PC-3 (cell line): ENCODE results near the gene DDX10.

Source experiments
- CTCF ChIP-seq: fragments of 300-600 bp; sonication (generic); conservative IDR thresholded peaks from 2 replicates; pipeline ENCODE4 v1.5.1; 2017; ENCODE audit warnings: antibody characterized with exemption, low read depth, mild to moderate bottlenecking, low read length
- EZH2 ChIP-seq: fragments of 300-600 bp; sonication (generic); IDR thresholded peaks from one replicate; pipeline ENCODE4 v1.6.1; 2017; ENCODE audit warnings: antibody characterized with exemption, mild to moderate bottlenecking, low read length; ENCODE audit not compliant: unreplicated experiment
- EZH2phosphoT487 ChIP-seq: fragments of 300-600 bp; sonication (generic); IDR thresholded peaks from 2 replicates; pipeline ENCODE4 v1.6.1; 2018; ENCODE audit warnings: mild to moderate bottlenecking, antibody characterized with exemption, low read length, borderline replicate concordance

DNA sequence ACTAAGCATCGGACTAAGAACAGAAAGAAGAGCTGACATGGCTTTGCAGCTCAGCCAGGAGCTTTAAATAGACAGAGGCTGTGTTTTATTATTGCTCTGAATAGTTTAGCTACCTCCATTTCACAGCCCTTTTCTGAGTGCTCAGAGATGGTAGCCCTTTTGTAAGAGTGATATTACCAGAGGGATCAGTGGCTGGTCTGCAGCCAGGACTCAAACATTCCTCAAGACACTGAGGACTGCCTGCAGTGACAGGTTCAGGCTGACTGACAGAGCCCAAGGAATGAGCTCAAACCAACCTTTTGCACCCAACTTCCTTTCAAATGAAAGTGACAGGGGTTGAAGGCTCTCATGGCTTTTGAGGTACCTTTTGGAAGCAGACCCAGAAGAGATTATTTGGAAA is 189.0 kb downstream of the DDX10 start:
- TF ChIP-seq EZH2 (no peak), CTCF (no peak), EZH2phosphoT487 (no peak)
